GM21723 (cell line): ENCODE data around the gene MYOM3.

Source experiments
- ATAC-seq: cut with Tn5 transposase; IDR thresholded peaks from one replicate; pipeline ENCODE4 v1.9.1; 2021; ENCODE audit warnings: mild to moderate bottlenecking, moderate library complexity; ENCODE audit not compliant: unreplicated experiment

Gene MYOM3

DNA sequence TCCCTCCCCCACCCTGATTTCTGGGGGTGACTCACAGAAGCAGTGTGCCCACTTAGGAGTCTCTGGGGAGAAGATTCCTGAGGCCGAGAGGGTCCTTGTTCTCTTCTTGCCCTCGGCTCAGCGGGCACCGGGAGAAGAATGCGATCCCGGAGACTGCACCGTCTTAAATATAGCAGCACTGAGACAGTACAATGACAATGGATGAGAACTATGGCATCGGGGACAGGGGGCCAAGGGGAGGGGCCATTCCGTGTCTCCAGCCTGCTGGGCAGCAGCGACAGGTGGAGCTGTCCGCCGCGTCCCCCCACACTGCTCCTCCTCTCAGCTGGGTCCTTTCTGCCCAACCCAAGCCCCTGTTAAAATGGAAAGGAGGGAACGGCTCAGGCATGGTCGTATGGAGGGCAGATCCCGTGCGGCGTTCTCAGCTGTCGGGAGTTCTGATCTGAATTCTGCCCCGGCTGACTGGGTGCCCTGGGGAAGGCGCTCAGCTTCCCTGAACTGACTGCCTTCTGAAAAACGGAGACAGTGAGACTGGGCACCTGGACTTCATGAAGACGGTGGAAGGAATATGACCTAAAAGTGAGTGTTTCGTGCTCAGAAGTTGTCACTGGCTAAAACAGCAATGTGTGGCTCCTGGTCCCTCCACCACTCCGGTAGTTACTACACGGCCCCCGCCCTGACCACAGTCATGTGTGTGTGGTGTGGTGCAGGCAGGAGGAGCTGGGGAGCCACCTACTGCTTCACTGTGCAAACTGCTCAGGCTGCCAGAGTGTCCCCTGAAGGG, at the start of gene MYOM3:
MYOM3 (minus strand) TSS at position 140 of the 784 bp plus-strand sequence. CDS start 3,499 bp downstream, outside the sequence.
- no peak for ATAC-seq

DNA sequence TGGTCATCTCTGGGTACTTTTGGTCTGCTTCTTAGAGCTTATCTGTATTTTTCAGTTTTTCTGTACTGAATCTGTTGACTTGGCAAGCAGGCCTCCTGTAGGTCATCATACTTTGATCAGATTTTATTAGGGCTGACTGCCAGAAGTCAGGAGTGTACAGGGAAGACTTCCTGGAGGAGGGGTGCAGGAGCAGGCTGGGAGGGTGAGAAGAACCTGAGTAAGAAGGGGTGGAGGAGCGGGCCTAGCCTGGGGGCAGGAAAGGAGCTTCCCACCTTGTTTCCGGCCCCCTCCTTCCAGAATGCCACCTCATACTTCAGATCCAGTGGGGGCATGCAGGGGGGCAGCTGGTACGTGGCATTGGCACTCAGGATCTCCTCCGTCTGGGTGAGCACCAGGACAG, 49.3 kb upstream of the MYOM3 start:
- no peak for ATAC-seq

- no peak for ATAC-seq
These were observed 47.4 kb upstream of the MYOM3 start for GRCh38 chr1:24159366-24159765.

DNA sequence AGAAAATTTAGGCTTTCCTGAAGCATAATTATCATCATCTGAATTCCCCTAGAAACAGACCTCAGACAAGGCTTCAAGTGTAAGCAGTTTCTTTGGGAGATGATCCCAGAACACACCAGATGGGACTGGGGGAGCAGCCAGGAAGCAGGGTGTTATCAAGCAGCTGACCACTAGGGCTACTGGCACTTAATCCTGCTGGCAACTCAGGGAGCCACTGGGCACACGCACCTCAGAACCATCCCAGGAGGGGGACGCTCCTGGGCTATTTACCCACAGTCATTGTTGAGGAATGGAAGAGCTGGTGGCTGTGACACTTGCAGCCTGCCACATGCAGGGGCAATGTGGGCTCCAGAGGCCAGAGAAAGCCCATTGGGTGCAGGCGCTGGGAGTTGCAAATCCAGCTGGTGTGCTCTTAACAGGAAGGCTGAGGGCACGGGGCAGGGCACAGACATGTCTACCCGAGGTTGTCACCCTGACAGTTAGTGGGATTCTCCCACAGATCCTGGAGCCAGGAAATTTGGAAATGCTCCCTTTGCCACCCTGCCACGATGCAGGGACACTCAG, 46.1 kb upstream of the MYOM3 start:
- ATAC-seq: no peak

- no peak for ATAC-seq
These were observed 44.8 kb upstream of the MYOM3 start for GRCh38 chr1:24156542-24157260.

DNA sequence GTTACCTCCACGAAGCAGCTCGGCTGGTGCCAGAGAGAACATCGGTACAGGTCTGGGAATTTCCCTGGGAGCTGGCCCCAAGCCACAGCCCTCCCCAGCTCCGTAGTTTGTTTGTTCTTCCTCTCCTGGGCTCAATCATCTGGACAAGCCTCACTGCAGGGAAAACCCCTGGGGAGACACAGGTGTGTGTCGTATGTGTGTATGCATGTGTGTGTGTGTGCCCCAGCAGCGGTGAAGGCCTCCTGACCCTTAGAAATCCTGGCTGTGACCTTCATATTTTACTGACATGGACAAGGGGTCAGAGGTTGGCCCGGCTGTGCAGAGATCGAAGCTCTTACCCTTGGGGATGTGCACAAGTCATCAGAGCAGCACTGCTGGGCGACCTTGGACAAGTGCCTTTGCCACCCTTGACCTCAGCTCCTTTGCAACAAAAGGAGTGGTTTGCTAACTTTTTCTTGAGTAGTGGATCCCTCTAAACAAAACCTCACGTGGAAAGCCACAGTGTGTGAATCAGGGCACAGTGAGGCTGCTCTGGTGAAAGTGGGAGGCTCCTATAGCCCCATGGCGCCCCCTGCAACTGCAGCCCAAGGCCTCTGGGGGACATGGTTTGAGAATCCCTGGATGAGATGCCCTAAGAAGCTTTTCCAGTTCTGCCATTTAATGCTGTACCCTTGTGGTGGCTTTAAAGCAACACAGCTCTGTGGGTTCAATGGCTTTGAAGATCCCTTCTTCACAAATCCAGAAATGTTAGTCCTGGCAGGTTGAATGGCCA, 43.3 kb upstream of the MYOM3 start:
- no peak for ATAC-seq

DNA sequence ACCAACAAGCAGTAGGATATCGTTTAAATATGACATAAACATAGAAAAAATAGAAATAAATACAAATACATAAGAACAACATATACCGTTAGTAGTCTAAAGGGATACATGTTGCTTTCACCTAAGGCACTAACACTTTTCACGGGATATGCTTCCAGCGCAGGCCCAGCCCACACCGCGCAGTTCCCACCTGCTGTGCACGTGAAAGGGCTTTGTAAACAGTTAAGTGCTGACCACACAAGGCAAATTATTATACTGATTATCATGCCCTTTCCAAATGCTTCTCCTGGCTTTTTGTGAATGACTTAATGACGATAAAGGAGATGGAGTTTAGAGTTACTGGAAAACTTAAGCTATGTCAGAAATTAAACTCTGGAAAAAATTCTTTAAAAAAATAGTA, 42.3 kb upstream of the MYOM3 start:
- no peak for ATAC-seq

DNA sequence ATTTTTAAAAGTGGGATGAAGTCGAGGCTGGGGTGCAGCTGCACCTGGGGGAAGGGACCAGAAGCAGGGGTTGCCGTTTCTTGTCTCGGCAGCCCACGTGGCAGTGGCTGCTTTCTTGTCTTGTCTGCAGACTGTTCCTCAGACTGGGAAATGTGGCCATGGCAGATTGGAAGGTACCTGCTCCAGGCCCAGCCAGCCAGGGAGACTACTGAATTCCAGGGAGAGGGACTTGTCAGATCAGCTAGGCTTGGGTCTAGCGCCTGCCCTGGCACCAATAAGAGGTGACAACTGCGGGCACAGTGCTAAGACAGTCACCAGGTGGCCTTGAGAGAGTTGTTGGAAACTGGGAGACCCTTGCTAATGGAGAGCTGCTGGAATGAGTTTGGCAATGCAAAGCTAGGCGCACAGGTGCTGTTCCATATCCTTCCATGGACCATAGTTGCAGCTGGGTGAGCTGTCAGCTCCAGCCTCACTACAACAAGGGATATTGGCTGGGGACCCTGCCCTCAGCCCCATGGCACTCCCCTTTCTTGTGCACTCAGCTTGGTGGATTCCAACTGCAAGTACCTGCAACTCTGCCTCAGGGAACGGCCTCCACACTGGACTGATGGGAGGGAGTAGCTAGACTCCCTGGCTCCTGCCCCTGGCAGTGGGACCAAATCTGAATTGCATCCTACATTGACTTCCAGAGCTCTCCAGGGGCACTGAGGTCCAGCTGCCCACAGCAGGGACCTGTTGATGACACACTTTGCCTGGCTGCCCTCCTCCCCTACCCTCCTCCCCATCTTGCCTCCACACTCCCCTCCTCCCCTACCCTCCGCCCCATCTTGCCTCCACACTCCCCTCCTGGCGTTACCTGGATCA, 40.9 kb upstream of the MYOM3 start:
- ATAC-seq: no peak

- ATAC-seq: no peak
These were observed 39.2 kb upstream of the MYOM3 start for GRCh38 chr1:24151175-24151533.

DNA sequence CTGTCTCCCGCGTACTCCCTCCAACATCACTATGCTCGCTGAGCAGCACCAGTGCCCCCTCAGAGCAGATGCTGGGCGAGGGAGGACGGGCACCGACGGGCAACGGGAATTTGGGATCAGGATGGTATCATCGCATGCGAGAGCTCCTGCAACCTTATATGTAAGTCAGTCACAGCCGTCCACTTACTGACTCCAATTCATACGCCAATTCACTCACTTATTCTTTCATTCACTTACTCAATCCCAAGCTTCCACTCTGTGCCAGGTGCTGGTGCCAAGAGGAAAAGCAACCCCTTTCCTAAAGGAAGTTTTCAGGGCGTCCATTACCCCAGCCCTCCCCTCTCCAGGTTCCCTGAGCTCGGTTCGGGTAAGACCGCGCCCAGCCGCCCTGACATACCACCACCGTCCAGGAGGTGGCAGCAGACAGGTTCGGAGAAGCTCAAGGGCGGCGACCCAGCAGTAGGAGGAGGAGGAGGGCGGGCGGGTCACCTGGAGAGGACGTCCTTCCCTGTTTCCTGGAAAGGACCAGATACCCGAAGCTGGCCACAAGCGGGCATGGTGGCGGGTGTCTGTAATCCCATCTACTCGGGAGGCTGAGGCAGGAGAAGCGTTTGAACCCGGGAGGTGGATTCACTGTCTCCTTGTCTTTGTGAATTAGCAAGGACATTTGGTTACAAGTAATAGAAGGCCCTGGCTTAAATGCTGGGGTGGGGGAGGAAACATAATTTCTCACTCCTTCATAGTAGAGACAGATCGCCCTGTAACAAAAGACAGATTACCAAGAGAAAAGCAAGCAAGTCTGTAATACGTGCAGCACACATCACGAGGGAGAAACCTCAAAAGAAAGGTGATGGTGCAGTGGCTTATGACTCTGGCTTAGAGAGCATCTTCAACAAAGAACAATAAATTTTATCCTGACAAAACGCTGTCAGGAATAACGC, 38.6 kb upstream of the MYOM3 start:
- peak; percentile 60 for ATAC-seq

DNA sequence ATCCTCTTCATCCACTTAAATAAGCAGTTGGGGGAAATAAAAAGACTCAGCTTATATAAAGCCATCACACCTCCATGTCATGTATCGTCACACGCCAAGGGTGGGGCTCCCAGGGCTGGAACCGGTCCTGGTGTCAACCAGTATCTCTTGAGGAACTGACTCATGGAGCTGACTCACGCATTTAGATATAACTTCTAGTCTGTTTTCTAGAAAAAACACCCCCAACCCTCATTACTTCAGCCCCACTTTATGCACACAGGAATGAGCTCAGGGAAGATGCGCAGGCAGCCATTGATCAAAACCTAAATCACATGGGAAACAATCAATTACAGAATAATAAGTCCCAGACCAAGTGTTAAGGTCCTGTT, 37.9 kb upstream of the MYOM3 start:
- no peak for ATAC-seq

- no peak for ATAC-seq
These were observed 35.9 kb upstream of the MYOM3 start for GRCh38 chr1:24147816-24148215.

DNA sequence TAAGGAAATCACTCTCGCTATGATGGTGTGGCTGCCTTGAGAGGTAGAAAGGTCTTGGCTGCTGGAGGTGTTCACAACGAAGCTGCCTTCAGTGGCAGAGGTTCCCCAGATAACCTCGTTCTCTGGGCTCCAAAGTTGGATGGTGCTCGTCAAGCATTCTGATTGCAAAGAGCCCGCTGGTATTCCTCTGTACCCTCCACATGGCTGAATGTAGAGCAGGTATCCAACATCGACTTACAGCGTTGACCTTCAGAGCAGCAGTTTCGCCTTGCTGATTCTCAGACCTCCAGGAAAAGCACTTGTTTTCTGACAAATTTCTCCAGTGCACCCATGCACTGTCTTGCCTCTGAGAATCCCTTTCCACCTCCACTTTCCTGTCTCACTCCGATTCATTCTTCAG, 35.3 kb upstream of the MYOM3 start:
- no peak for ATAC-seq

DNA sequence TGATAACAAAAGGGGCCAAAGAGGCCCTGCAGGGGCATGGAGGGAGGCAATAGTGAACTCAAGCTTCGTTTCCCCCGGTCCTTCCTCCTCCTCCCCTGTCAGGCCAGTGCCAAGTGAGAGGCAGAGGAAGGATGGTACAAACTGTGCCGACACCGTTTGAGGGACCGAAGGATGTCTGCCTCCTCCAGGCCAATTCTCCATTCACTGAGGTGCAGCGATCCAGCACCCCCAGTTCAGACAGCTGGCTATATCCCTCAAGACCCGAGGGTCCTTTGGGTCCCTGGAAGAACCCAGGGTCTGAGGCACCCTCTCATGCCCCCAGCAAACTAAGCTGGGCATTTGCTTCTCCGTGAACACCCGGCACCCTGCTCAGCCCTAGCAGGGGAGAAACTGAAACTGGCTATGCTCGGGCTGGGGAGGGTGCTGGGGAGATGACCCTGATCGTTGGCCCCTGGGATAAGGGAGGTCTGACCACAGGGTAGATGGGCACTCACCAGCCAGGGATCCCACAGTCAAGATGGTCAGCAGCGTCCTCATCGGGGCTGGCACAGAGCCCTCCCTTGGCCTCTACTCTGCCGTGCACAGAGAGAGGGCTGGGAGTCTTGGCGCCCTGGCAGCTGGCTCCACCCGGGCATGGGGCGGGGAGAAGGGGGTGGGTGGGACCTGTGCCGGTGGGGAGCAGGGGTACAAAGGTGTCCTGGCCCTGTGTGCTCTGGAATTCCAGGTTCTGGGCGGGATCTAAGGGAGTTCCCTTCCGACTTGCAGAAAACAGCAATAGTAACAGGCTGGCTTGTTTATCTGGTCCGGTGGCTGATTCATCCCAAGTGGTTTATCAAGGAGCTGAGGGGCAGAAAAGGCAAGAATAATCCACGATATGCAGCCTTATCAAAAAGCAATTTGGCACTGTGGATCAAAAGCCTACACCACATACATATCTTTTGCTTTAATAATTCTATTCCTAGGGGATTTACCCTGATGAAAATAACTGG, 30.9 kb upstream of the MYOM3 start, which contains the start of gene IL22RA1:
IL22RA1 (minus strand) TSS at position 595 of the 989 bp plus-strand sequence; CDS start at position 537, 58 bp downstream.
- ATAC-seq: no peak

DNA sequence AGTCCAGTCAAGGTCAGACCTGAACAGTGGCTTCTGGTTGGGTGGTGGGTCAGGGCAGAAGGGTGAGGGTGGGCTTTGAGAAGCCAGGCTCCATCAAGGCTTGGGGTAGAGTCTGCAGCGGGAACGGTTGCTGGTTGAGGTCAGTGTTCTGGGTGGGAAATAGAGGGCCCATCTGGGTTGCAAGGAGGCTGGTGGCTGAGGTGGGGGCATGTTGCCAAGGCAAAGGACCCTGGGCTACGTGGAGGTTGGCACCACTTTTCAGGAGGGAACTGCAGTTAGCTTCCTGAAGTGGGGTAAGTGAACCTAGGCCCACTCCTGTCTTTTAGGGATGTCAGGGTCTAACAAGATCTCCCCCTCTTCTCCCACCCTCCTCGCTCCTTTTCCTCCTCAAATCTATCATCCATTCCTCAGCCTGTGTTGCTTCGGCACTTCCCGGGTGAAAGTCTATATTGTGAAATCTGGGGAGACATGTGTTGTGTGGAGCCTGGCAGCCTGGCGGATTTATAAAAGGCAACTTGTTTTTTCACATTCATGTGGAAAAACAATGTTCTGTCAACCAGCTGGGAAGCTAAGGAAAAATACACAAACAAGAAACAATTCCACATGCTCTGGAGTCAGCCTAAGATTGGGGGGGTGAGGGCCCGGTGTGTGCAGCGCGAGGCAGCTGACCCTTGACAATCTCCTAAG, 29.5 kb upstream of the MYOM3 start:
- no peak for ATAC-seq

GRCh38 chr1:24140741-24141181, 28.8 kb upstream of the MYOM3 start:
- no peak for ATAC-seq

DNA sequence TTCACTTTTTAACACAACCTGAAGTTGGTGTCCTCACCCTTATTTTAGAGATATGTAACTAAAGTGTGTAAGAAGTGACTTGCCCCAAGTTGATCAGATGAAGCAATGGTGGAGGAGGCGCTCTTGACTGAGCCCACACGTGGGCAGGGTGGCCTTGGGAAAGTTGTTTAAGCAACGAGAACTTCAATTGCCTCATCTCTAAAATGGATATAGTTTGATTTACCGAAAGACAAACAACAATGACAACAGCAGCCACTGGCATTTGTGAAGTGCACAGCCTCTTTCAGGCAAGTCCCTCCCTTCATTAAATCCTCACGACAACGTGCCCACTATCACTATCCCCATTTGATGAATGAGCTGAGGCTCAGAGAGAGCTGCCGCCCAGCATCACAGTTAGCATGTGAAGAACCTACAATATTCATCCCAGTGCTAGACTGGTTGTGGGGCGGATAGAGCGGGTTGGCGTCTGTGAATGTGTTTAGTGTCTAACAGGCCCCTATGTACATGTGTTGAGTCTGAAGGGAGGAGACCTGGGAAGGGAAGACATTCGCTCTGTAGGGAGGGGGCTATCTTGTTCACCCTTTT, 28.0 kb upstream of the MYOM3 start:
- no peak for ATAC-seq
